Omental fat pad (tissue), 4 donors: ENCODE measurements around the gene GREB1. TPM values are rescaled to one million over a fixed set of nuclear protein-coding genes. Genes with fewer than 3 reads are reported as not detected.

Experiments
- ATAC-seq: fragments of 150-250 bp; one replicate; pipeline ENCODE4 v1.9.1; 2016; ENCODE audit warnings: mild to moderate bottlenecking, moderate library complexity; ENCODE audit not compliant: low FRiP score
- DNase-seq: peaks from one replicate; pipeline ENCODE4 v3.0.0-alpha.2; 2019; ENCODE audit warnings: low spot score
- total RNA-seq, 4 donors: library from RNA; depleted of rRNA; stranded (reverse); fragments of >200 nt; gene quantifications; one replicate each; pipeline ENCODE4 v1.1.0, GENCODE V29; 2016
- TF ChIP-seq, protein P1 (sequence below), 3 donors: fragments of 450-650 bp; IDR thresholded peaks; one replicate each; pipeline ENCODE4 v1.5.1; 2016 to 2017; ENCODE audit warnings: antibody characterized with exemption in 3 of 3, mild to moderate bottlenecking in 3 of 3, moderate library complexity in 2 of 3

Gene GREB1
- total RNA-seq, 4 donors from 2014 or later, result 1.9 to 12.4 (median 4.1) TPM

DNA sequence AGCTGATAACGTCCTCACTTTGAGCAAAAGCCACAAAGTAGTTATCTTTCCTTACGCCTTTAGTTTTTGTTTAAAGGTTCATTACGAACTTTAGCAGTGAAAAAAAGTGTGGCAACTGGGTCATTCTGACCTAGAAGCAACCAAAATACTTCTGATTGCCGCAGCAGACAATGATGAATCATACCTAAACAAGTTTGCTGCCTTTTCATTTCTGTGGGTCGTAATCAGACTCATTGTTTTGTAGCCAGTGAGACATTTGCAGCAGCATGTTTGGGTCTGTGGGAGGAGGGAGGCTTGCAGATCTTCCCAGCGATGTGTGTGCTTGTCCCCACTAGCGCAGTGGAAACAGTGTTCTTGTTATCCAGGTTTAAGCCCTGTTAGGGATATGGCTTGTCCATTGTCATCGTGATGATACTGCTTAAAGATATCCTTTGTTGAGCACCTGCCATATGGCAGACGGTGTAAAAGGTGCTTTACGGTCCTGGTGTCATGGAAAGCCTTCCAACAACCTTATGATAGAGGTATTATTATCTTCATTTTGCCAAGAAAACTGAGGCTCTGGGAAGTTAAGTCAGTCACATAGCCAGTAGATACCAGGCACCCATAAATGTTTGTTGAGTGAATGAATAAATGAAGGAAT is 1.3 kb upstream of the GREB1 start:
- ATAC-seq (no peak), DNase-seq (no peak)

DNA sequence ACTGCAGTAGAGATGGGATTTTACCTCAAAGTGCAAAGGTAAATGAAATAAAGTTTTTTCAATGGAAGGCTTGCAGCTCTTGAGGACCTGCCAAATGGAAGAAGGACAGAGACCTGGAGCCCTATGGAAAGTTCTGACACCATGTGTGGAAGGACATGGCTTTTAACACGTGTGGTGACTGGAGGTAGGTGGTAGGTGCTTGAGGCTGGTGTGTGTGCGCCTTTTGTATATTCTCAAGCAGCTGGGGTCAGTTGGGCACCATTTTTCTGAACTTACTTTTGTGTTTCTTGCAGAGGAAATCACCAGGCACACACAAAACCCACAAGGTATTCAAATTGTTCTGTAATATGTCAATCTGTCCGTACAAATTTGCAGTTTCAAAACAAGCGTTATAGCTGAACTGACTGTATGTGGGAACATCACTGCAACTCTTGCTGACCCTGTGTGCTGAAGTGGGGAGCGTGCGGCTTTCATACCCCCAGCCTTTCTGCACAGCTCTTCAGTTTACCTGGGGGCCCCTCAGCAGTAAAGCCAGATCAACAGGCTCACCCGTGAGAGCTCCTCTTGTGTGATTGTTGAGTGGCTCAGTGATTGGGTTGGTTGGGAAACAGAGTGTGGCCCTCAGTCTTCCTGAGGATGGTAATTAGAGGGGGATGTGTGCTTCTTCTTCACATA is 363 bp downstream of the GREB1 start:
- ATAC-seq, result no peak
- TF ChIP-seq, protein P1, sequence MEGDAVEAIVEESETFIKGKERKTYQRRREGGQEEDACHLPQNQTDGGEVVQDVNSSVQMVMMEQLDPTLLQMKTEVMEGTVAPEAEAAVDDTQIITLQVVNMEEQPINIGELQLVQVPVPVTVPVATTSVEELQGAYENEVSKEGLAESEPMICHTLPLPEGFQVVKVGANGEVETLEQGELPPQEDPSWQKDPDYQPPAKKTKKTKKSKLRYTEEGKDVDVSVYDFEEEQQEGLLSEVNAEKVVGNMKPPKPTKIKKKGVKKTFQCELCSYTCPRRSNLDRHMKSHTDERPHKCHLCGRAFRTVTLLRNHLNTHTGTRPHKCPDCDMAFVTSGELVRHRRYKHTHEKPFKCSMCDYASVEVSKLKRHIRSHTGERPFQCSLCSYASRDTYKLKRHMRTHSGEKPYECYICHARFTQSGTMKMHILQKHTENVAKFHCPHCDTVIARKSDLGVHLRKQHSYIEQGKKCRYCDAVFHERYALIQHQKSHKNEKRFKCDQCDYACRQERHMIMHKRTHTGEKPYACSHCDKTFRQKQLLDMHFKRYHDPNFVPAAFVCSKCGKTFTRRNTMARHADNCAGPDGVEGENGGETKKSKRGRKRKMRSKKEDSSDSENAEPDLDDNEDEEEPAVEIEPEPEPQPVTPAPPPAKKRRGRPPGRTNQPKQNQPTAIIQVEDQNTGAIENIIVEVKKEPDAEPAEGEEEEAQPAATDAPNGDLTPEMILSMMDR (IDR thresholded peaks at IDR 0.05), result no peak
- no peak for DNase-seq

More for the DNA sequence above, 1.3 kb upstream of the GREB1 start:
- TF ChIP-seq, protein P1 (IDR thresholded peaks at IDR 0.05), result no peak

DNA sequence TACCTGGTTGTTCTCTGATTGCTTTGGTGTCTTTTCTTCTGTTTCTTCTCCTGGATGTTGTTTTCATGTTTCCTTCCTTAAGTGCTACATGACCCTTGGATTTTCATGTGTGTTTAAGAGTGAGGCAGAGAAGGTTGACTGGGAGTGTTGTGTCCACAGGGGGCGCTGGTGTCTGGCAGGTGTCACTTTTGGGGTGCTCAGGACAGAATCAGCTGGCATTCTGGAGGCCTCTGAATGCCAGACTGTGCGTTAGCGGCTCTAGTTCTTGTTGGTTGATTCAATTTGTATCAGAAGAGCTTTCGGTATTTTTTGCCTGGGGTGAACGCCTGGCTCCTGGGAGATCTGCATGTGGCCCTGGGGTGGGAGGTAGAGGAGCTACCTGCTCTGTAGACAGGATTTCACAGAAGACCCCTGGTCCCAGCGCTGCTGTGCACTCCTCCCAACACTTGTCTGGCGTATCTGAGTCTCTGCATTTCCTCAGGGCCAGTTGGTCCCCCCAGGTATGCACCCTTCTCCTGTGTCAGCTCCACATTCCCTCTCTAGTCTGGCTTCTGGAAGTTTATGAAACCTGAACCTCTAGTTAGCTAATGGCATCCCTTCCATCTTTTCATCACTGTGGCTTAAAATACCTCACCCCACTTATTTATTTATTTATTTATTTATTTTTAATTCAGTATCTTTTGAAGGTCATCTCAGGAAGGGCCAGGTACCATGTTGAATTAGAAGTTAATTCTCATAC is 1.1 kb downstream of the GREB1 start:
- ATAC-seq (no peak), DNase-seq (no peak)
- TF ChIP-seq, protein P1 (IDR thresholded peaks at IDR 0.05), result no peak

DNA sequence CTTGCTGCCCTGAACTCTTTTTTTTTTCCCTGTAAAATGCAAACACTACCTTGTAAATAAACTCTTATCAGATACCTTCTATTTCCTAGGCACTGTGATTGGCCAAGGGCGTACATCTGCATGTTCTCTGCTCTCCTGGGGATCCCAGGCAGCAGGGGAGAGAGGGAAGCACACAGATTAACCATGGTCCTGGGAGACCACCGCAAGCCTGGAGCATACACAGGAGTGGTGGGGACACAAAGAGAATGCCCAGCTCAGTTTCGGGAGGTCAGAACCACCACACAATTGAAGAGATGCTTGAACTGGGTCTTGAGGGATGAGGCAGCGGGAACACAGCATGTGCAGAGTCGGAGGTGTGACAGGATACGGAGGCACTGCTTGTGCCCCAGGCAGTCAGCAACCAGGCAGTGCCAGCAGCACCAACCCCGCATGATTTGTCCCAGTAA is 2.1 kb downstream of the GREB1 start:
- TF ChIP-seq, protein P1 (IDR thresholded peaks at IDR 0.05), result no peak
- no peak for ATAC-seq
- no peak for DNase-seq

DNA sequence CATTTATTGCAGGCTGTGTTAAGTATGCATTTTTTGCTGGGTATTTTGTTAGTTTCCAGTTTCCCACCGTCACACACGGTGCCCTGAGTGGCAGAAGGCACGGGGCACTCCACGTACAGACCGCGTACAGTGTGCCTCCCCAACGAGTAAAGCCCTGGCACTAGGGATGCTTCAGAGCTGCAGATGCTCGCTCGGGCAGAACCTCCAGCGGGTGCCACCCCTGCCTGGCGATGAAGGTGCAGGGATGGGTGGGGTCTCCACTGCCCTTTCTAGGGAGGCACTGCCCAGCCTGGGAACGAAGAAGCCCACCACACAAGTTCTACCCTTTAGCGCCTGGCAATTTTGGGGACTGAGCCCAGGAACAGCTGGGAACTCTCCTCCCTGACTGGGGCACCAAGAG is 4.1 kb downstream of the GREB1 start:
- no peak for ATAC-seq
- TF ChIP-seq, protein P1 (IDR thresholded peaks at IDR 0.05), result no peak
- DNase-seq, result no peak

DNA sequence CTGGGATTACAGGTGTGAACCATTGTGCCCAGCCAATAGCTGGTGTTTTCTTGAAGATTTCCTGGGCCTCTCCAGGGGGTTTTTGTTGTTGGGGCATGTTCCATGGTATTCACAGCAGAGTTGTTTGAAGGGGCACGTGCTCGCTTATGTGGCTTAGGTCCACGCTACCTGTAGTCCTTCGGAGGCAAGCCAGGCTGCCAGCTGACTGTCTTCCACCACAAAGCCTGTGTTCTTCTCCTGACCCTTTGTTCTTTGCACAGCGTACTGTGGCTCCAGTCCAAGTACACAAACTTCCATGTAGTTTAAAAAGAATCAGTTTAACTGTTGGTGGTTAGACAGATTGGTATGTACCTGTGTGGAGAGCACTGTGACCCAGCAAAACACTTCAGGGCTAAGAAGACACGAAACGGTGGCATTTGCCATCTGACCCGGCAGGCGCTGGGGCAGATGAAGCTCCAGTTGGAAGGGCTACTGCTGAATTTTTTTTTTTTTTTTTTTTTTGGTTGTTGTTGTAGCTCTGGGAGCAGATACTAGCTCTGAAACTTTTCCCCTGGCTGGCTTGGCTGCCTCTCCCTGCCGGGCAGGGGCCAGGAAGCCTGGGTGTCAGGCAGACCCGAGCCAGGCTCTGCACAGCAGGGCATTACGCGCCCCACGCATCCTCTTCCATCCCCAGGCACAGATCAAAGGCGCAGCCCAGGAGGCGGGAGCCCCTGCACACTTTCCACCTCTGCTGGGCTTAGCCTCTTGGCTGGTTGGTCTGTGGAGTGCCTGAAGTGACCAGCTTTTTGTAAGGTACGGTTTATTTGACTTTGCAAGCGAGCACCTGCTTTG is 5.7 kb downstream of the GREB1 start:
- ATAC-seq, result no peak
- no peak for DNase-seq
- TF ChIP-seq, protein P1 (IDR thresholded peaks at IDR 0.05), result no peak
